Thyroid gland (tissue), 4 donors: ENCODE results near the gene OXCT2.

Experiments used
- CTCF ChIP-seq, 6 experiments: fragments of 200-600 bp in 3 of 6; fragments of 450-650 bp in 3 of 6; sonication (generic) in 3 of 6; IDR thresholded peaks; one replicate each; pipeline ENCODE4 v1.5.1; 2016 to 2019; ENCODE audit warnings: antibody characterized with exemption in 6 of 6, mild to moderate bottlenecking in 2 of 6, inconsistent platforms in 1 of 6, moderate library complexity in 1 of 6
- POLR2A ChIP-seq, 2 donors: fragments of 450-650 bp; IDR thresholded peaks; one replicate each; pipeline ENCODE4 v1.6.1; 2017; ENCODE audit warnings: antibody characterized with exemption in 2 of 2, mild to moderate bottlenecking in 2 of 2, moderate library complexity in 1 of 2

- peak; percentile 51 to 90 (median 68) for TF ChIP-seq CTCF (IDR thresholded peaks at IDR 0.05)
- no peak for TF ChIP-seq POLR2A (IDR thresholded peaks at IDR 0.05)
These were observed 50.8 kb downstream of the OXCT2 start for GRCh38 chr1:39720094-39720999.
